ENCODE measurements around the gene CDT1. TPM values are rescaled to one million over a fixed set of nuclear protein-coding genes. Genes with fewer than 3 reads are reported as not detected.
A peak's percentile ranks its signal among the peaks of the same experiment; 100 is the strongest.

CDT1 gene
- total and polyA plus RNA-seq, 12 donors, result 0.29 to 5.7 (median 1.6) TPM; not detected in 1

DNA sequence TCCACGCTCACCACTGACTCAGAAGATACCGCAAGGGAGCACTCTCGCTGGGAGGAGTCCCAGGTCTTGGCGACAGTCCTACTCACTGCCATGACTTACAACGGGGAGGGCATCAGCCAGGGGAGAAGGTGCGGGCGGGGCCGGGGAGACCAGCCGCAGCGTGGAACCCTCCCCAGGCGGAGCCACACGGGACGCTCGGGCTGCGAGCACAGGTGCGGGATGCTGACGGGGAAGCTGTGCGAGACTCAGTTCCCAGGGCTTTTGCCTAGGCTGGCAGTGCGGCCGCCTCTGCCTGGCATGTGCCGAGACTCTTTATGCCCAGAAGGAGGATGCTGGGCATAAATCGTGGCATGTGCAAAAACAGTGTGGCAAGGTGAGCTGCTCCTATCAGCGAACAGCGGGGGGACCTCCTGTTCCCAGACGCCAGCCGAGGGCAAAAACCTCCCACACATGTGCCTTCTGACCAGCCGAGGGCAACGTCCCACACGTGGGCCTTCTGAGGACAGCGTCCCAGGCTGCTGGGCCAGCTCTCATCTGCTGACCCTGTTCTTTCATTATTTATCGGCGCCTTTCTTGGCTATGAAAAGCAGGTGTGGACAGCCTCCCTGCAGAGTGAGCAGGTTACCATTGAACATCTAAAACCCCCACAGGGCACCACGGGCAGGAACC is 47.1 kb downstream of the CDT1 start:
- DNase-seq, result no peak
- Histone ChIP-seq H3K36me3 (replicated peaks in 1 of 2) (peaks cover 0 to 3% of the 10 kb centered on the region in 2 donors), H3K9me3 (replicated peaks in 1 of 3) (no peaks in the 10 kb centered on the region), H3K27ac (no peak overlapping the region), H3K27me3 (no peaks in the 10 kb centered on the region), H3K4me3 (no peak overlapping the region), H3K4me1 (replicated peaks in 1 of 2) (peaks cover under 1 to 11% of the 10 kb centered on the region in 2 donors)
- 94 to 96% (median 95%) methylated on average over 23 to 33 of the region's 33 CpGs for WGBS, 4 donors
- TF ChIP-seq, protein P1, sequence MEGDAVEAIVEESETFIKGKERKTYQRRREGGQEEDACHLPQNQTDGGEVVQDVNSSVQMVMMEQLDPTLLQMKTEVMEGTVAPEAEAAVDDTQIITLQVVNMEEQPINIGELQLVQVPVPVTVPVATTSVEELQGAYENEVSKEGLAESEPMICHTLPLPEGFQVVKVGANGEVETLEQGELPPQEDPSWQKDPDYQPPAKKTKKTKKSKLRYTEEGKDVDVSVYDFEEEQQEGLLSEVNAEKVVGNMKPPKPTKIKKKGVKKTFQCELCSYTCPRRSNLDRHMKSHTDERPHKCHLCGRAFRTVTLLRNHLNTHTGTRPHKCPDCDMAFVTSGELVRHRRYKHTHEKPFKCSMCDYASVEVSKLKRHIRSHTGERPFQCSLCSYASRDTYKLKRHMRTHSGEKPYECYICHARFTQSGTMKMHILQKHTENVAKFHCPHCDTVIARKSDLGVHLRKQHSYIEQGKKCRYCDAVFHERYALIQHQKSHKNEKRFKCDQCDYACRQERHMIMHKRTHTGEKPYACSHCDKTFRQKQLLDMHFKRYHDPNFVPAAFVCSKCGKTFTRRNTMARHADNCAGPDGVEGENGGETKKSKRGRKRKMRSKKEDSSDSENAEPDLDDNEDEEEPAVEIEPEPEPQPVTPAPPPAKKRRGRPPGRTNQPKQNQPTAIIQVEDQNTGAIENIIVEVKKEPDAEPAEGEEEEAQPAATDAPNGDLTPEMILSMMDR (IDR thresholded peaks at IDR 0.05), result no peak
- TF ChIP-seq POLR2A (IDR thresholded peaks at IDR 0.05), result no peak
- intact Hi-C loops (cut with DNase I), result no loop called here

DNA sequence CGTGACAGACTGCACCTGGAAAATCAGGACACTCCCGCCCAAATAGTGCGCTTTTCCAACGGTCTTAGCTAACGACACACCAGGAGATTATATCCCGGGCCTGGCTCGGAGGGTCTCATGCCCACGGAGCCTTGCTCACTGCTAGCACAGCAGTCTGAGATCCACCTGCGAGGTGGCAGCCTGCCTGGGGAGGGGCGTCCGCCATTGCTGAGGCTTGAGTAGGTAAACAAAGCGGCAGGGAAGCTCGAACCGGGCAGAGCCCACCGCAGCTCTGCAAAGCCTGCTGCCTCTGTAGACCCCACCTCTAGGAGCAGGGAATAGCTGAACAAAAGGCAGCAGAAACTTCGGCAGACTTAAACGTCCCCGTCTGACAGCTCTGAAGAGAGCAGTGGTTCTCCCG is 48.0 kb downstream of the CDT1 start:
- Histone ChIP-seq H3K27ac (no peak overlapping the region), H3K9me3 (replicated peaks in 1 of 3) (no peaks in the 10 kb centered on the region), H3K27me3 (no peaks in the 10 kb centered on the region), H3K4me3 (no peak overlapping the region), H3K36me3 (replicated peaks in 1 of 2) (peaks cover 0 to 3% of the 10 kb centered on the region in 2 donors), H3K4me1 (replicated peaks in 1 of 2) (peaks cover 7 to 18% of the 10 kb centered on the region in 2 donors)
- DNase-seq, result no peak
- intact Hi-C loops (cut with DNase I), result no loop called here
- WGBS, 4 donors, result 91 to 97% (median 95%) methylated on average over 11 to 19 of the region's 19 CpGs
- TF ChIP-seq, protein P1 (IDR thresholded peaks at IDR 0.05), result no peak
- TF ChIP-seq POLR2A (IDR thresholded peaks at IDR 0.05), result no peak

DNA sequence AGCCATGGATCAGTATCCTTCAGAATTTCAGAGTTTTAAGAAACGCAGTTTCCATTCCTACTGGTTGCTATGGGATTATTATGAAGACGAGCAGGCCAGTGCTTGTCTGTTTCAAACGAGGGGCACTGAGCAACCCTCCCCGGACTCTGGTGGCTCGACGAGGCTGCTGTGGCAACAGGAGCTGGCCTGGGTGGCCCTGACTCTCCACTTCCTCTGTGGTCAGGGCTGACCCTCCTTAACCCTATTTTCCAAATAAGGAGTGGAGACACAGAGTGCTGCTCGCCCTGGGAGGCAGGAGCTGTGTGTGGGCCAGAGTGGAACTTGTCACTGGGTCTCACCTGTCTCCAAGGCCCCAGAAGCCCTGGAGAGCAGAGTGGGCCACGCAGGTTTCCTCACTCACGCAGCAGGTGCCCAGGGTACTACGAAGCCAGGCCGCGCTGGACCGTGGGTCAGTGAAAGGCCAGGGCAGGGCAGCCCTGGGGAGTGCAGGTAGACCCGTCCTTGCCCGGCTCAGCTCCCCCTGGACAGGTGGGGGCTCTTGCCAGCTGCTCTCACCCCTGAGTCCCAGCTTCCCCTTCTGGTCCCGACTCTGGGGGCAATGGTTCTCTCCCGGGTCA is 49.8 kb downstream of the CDT1 start:
- no peaks in the 10 kb centered on the region for H3K27me3 ChIP-seq
- intact Hi-C loops (cut with DNase I), result no loop called here
- TF ChIP-seq, protein P1 (IDR thresholded peaks at IDR 0.05), result no peak
- no peak for TF ChIP-seq POLR2A (IDR thresholded peaks at IDR 0.05)
- peaks cover 0 to 4% of the 10 kb centered on the region in 2 donors for H3K36me3 ChIP-seq (replicated peaks in 1 of 2)
- no peak overlapping the region for H3K4me3 ChIP-seq
- H3K27ac ChIP-seq, result no peak overlapping the region
- 79 to 84% (median 80%) methylated on average over 10 to 17 of the region's 17 CpGs for WGBS, 4 donors
- peak in 1 of 7 donors; percentile 63 for DNase-seq
- no peaks in the 10 kb centered on the region for H3K9me3 ChIP-seq (replicated peaks in 1 of 3)
- peaks cover 13 to 25% of the 10 kb centered on the region in 2 donors for H3K4me1 ChIP-seq (replicated peaks in 1 of 2)

DNA sequence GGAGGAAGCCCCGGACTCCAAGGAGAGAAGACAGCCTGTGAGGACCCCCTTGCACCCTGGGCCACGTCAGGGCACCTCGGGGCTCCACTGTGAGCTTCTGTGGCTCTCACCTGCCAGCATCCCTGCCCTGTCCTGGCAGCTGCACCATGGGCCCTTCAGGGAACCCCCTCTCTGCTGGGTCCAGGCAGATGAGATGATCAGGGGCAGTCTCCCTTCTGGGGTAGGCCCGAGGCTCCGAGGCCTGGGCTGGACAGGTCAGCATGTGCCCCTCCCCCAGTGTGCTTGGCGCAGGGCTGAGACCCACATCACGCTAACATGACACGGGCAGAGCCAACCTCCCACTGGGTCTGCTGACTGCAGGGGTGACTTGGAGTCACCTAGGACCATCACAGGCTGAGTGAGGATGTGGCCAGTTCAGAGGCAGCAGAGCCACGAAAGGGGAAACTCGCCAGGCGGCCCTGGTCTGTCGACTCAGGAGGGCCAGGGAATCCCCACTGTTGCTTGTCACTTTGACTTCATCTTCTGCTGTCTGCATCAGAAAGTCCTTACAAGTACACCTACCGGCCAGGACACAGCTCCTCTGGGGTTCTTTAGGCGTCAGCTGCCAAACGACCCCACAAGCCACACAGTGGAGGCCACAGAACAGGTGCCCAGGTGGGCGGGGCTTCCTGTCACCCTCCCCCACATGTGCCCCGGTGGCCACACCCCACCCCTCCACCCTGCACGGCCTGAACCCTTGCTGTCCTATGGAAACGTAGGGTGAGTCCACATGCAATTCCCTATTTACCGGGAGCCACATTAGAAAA is 50.9 kb downstream of the CDT1 start:
- H3K27me3 ChIP-seq, result no peaks in the 10 kb centered on the region
- 67 to 74% (median 71%) methylated on average over 10 to 20 of the region's 20 CpGs for WGBS, 4 donors
- no peak for DNase-seq
- no peak overlapping the region for H3K27ac ChIP-seq
- intact Hi-C loops (cut with DNase I), result loop anchor here in 1 of 2 donors (5.0 kb wide), 1 partner anchor 37 kb away; no protein-coding TSS in a partner anchor
- peaks cover 13 to 36% of the 10 kb centered on the region in 2 donors for H3K4me1 ChIP-seq (replicated peaks in 1 of 2)
- TF ChIP-seq, protein P1 (IDR thresholded peaks at IDR 0.05), result no peak
- TF ChIP-seq POLR2A (IDR thresholded peaks at IDR 0.05), result no peak
- no peaks in the 10 kb centered on the region for H3K9me3 ChIP-seq (replicated peaks in 1 of 3)
- no peak overlapping the region for H3K4me3 ChIP-seq
- peaks cover 0 to 15% of the 10 kb centered on the region in 2 donors for H3K36me3 ChIP-seq (replicated peaks in 1 of 2)
